ENCODE data around the gene TRMO. TPM values are rescaled to one million over a fixed set of nuclear protein-coding genes. Genes with fewer than 3 reads are reported as not detected.

TRMO gene
- total RNA-seq, 4 donors from 2014 or later = 16.7 to 30.9 (median 19.7) TPM

- Histone ChIP-seq H3K27me3 (no peaks in the 10 kb centered on the region), H3K4me3 (no peak overlapping the region), H3K4me1 (peaks cover 0 to 24% (median 10%) of the 10 kb centered on the region in 4 donors), H3K27ac (no peak overlapping the region), H3K36me3 (peaks cover 0 to 87% (median 12%) of the 10 kb centered on the region in 3 donors), H3K9me3 (no peaks in the 10 kb centered on the region)
- 92% methylated on average over 6 of the region's 6 CpGs for WGBS, 2 donors
- DNase-seq (ENCODE audit: low spot score in 2 of 2) = no peak
- TF ChIP-seq CTCF (IDR thresholded peaks at IDR 0.05) (no peak), EP300 (IDR thresholded peaks at IDR 0.05) (no peak), POLR2A (IDR thresholded peaks at IDR 0.05) (no peak)
These were observed 11.9 kb downstream of the TRMO start for GRCh38 chr9:97910357-97910756.

GRCh38 chr9:97908705-97909104 is 13.6 kb downstream of the TRMO start:
- Histone ChIP-seq H3K27ac (no peak overlapping the region), H3K36me3 (peaks cover 0 to 91% (median 12%) of the 10 kb centered on the region in 3 donors), H3K27me3 (no peaks in the 10 kb centered on the region), H3K9me3 (no peaks in the 10 kb centered on the region), H3K4me1 (peaks cover 0 to 24% (median 11%) of the 10 kb centered on the region in 4 donors), H3K4me3 (no peak overlapping the region)
- no peak for DNase-seq (ENCODE audit: low spot score in 2 of 2)
- no peak for TF ChIP-seq CTCF (IDR thresholded peaks at IDR 0.05)
- no peak for TF ChIP-seq POLR2A (IDR thresholded peaks at IDR 0.05)
- TF ChIP-seq EP300 (IDR thresholded peaks at IDR 0.05) = no peak
- 80 to 81% methylated on average over 1 of the region's 1 CpG for WGBS, 2 donors

GRCh38 chr9:97907632-97908031 is 14.7 kb downstream of the TRMO start:
- H3K4me3 ChIP-seq = no peak overlapping the region
- H3K27me3 ChIP-seq = no peaks in the 10 kb centered on the region
- H3K27ac ChIP-seq = peak overlapping the region in 1 of 4 donors; percentile 4
- DNase-seq (ENCODE audit: low spot score in 2 of 2) = no peak
- no peaks in the 10 kb centered on the region for H3K9me3 ChIP-seq
- TF ChIP-seq POLR2A (IDR thresholded peaks at IDR 0.05) (no peak), EP300 (IDR thresholded peaks at IDR 0.05) (no peak), CTCF (IDR thresholded peaks at IDR 0.05) (no peak)
- H3K36me3 ChIP-seq = peaks cover 0 to 93% (median 8%) of the 10 kb centered on the region in 3 donors
- peaks cover 0 to 24% (median 11%) of the 10 kb centered on the region in 4 donors for H3K4me1 ChIP-seq
- WGBS, 2 donors = 75 to 85% methylated on average over 5 of the region's 5 CpGs

- no peak for TF ChIP-seq CTCF (IDR thresholded peaks at IDR 0.05)
- no peak for TF ChIP-seq EP300 (IDR thresholded peaks at IDR 0.05)
- TF ChIP-seq POLR2A (IDR thresholded peaks at IDR 0.05) = no peak
- Histone ChIP-seq H3K36me3 (peaks cover 0 to 87% (median 2%) of the 10 kb centered on the region in 3 donors), H3K4me3 (no peak overlapping the region), H3K9me3 (no peaks in the 10 kb centered on the region), H3K27ac (peak overlapping the region in 2 of 4 donors; percentile 4 to 49), H3K4me1 (peaks cover 0 to 24% (median 11%) of the 10 kb centered on the region in 4 donors), H3K27me3 (no peaks in the 10 kb centered on the region)
- no peak for DNase-seq (ENCODE audit: low spot score in 2 of 2)
- WGBS, 2 donors = 70 to 84% methylated on average over 3 of the region's 3 CpGs
These were observed 15.3 kb downstream of the TRMO start for GRCh38 chr9:97907046-97907445.

- Histone ChIP-seq H3K27ac (peak overlapping the region in 2 of 4 donors; percentile 4 to 49), H3K4me1 (peaks cover 0 to 24% (median 11%) of the 10 kb centered on the region in 4 donors), H3K36me3 (peaks cover 0 to 80% (median 0%) of the 10 kb centered on the region in 3 donors), H3K27me3 (no peaks in the 10 kb centered on the region), H3K9me3 (no peaks in the 10 kb centered on the region), H3K4me3 (no peak overlapping the region)
- no peak for DNase-seq (ENCODE audit: low spot score in 2 of 2)
- 74 to 84% methylated on average over 12 of the region's 12 CpGs for WGBS, 2 donors
- TF ChIP-seq EP300 (IDR thresholded peaks at IDR 0.05) = no peak
- TF ChIP-seq CTCF (IDR thresholded peaks at IDR 0.05) = no peak
- no peak for TF ChIP-seq POLR2A (IDR thresholded peaks at IDR 0.05)
These were observed 16.0 kb downstream of the TRMO start for GRCh38 chr9:97906236-97906831.
